Muscle of arm (tissue), 12 donors: ENCODE data around the gene FAM229A. TPM values are rescaled to one million over a fixed set of nuclear protein-coding genes. Genes with fewer than 3 reads are reported as not detected.
"Not testable (repeated sequence)": the region's sequence is repeated elsewhere in the genome, so short reads cannot be mapped to it uniquely, and the experiment has no call there.

Source experiments
- DNase-seq: peaks from one replicate; pipeline ENCODE4 v3.0.0-alpha.2; 2013
- polyA plus RNA-seq, 12 donors: library from polyadenylated mRNA; unstranded; fragments of 120-200 nt; gene quantifications; one replicate each; pipeline ENCODE4 v1.2.1, GENCODE V29; 2013; ENCODE audit not compliant: insufficient read length in 12 of 12

Gene FAM229A
- polyA plus RNA-seq, 12 donors, result 3.2 to 11.1 (median 4.3) TPM; not detected in 2

GRCh38 chr1:32386676-32387392 lies 24.5 kb upstream of the FAM229A start:
- DNase-seq, result no peak

DNA sequence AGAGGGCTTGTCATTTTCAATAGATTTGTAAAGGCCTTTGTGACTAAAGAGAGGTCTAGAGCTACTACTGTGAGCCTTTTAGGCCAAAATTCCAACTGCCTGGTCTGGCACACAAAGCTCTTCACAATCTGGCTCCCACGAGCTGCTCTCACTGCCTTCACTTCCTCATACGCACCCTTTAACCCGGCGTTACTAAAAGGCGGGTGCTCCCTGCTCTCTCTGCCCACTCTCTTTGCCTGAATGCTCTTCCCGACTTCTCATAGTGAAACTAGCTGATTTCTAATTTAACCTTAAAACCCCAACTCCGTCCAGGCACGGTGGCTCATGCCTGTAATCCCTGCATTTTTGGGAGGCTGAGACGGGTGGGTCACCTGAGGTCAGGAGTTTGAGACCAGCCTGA lies 17.8 kb upstream of the FAM229A start:
- no peak for DNase-seq

GRCh38 chr1:32377541-32378220 lies 15.4 kb upstream of the FAM229A start:
- no peak for DNase-seq

- DNase-seq, result no peak
Observed at GRCh38 chr1:32376199-32376598, 13.9 kb upstream of the FAM229A start.

- DNase-seq, result no peak
Observed at GRCh38 chr1:32373996-32374592, 11.8 kb upstream of the FAM229A start.

DNA sequence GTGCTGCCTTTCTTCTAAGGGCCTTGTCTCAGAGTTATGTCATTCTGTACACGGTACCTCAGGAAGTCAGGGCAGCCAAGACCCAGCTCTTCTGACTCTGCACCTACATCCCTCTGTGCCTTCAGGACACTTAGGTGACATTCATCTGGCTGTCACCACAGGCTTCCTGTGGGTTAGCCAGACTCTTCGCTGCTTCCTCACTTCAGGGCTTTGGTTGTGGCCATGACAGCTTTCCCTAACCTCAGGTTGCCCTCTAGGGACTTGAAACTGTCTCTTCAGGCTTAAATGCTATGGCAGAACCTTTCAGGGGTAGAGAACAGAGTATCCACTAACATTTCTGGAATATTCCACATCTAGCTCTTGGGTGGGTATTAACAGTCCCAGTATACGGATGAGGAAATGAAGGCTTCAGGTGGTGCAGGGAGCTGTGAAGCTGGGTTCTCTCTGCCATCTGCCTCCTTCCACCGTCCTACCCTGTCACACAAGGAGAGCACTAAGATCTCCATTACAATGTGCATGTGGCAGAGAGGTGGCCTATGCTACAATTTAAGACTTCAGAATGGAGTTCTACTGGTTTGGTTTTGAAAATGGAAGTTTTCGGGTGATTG lies 10.0 kb upstream of the FAM229A start:
- no peak for DNase-seq

- DNase-seq, result no peak
Observed at GRCh38 chr1:32367912-32368635, 5.8 kb upstream of the FAM229A start.

DNA sequence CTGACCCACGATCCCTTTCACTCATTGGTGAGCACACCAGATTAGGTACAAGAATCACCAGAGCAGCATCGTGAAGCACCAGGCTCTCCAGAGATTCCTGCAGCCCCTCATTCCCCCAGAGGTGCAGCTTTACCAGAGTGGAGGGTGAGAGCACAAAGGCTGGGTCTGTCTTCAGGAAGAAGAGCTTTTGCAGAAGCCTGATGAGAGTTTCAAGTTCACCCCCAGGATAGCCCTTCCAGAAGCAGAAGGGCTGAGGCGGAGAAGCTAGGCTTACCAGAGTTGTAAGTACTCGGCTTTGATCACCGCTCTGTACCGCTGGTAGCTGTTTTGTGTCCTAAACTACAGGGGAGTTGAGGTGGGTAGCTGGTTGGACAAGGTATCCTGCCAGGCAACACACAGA lies 3.2 kb upstream of the FAM229A start:
- DNase-seq, result no peak

GRCh38 chr1:32364836-32365235 lies 2.6 kb upstream of the FAM229A start:
- DNase-seq, result no peak

DNA sequence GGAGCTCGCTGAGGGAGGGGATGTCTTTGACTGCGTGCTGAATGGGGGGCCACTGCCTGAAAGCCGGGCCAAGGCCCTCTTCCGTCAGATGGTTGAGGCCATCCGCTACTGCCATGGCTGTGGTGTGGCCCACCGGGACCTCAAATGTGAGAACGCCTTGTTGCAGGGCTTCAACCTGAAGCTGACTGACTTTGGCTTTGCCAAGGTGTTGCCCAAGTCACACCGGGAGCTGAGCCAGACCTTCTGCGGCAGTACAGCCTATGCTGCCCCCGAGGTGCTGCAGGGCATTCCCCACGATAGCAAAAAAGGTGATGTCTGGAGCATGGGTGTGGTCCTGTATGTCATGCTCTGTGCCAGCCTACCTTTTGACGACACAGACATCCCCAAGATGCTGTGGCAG lies 1.4 kb upstream of the FAM229A start:
- no peak for DNase-seq

DNA sequence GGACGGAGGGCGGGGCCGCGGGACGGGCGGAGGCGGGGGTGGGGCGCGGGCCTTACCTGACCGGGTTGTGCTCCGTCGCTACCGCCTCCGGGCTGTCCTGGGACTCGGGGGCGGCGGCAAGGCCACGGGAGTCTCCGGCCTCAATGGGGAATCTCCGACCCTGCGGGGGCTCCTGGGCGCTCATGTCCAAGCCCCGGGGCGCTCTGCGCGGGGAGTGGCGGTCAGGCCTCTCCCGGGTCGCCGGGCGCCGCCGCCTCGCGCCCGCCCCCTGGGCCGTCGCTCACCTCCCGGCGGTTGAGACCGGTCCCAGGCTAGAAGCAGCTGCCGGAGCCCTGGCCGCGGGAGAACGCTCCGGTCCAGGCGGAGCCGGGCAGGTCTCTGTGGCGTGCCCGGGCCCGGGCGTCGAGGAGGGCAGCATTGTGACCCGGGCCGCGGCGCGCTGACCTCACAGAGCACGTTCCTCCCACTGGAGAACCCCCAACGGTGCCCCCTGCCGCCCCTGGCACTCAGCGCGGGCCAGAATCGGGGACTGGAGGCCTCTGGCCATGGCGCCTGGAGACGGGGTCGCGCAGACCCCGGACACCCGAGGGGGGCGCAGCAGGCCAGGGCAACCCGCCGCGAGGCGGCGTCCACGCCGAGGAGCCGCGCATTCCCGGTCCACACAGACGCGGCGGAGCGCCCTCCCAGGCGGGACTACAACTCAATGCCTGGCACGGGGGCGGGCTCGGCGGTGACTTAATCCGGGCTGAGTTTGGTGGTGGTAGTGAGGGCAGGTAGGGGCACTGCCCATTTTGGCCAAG lies 411 bp downstream of the FAM229A start:
- no peak for DNase-seq

GRCh38 chr1:32361308-32361673 lies 994 bp downstream of the FAM229A start:
- no peak for DNase-seq

GRCh38 chr1:32358435-32358834 lies 3.9 kb downstream of the FAM229A start:
- DNase-seq, result no peak

DNA sequence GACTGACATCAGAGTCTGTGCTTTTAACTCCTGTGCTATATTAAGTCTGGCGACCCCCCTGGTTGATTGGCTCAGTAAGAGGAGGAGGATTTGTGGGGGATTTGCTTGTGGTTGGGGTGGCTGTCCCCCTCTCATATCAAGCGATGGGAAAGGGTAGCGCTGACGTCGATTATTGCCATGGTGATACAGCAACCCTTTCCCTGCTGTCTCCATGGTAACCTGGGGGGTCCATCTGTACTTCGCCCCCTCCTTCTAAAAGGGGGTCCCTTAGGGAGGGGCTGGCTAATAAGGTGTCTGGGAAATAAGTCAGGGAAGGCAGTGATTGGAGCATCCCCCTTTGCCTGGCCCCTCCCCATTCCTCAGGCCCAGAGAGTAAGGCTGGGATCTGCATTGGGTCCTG lies 4.7 kb downstream of the FAM229A start:
- no peak for DNase-seq

DNA sequence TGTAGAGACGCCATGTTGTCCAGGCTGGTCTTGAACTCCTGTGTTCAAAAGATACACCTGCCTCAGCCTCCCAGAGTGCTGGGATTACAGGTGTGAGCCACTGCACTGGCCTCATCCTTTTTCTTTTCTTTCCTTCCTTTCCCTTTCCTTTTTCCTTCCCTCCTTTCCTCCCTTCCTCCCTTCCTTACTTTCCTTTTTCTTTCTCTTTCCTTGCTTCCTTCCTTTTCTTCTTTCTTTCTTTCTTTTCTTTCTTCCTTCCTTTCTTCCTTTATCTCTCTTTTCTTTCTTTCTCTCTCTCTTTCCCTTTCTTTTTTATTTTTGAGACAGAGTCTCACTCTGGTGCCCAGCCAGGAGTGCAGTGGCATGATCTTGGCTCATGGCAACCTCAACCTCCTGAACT lies 5.8 kb downstream of the FAM229A start:
- no peak for DNase-seq

- DNase-seq, result not testable (repeated sequence)
Observed at GRCh38 chr1:32355778-32356177, 6.5 kb downstream of the FAM229A start.

- no peak for DNase-seq
Observed at GRCh38 chr1:32353886-32354570, 8.3 kb downstream of the FAM229A start.

GRCh38 chr1:32353431-32353830 lies 8.9 kb downstream of the FAM229A start:
- DNase-seq, result no peak

DNA sequence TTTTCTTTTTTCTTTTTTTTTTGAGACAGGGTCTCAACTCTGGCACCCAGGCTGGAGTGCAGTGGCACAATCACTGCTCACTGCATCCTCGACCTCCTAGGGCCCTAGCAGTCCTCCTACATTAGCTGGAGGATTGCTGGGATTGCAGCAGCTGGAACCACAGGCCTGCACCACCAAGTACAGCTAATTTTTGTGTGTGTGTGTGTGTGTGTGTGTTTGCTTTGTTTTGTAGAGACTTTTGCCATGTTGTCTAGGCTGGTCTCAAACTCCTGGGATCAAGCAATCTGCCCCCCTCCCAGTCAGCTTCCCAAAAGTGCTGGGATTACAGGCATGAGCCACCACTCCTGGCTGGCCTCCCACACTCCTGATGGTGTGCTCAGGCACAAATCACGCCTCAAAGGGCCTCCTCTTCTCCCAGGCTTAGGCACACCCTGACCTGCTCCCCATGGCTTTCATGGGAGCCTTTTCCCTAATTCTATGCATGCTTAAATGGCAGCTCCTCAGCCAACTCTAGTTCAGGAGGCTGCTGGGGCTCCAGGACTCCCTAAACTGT lies 9.4 kb downstream of the FAM229A start:
- no peak for DNase-seq

GRCh38 chr1:32352239-32352745 lies 10.0 kb downstream of the FAM229A start:
- no peak for DNase-seq
